LHCN-M2 (cell line): ENCODE measurements around the gene CD7. TPM values are rescaled to one million over a fixed set of nuclear protein-coding genes. Genes with fewer than 3 reads are reported as not detected.

Experiments
- DNase-seq: peaks from one replicate; pipeline ENCODE4 v3.0.0-alpha.2; 2012; ENCODE audit warnings: low read depth
- total RNA-seq: library from RNA; depleted of rRNA; stranded (reverse); fragments of >200 nt; gene quantifications from 2 replicates; pipeline ENCODE4 v1.2.3, GENCODE V29; 2014

The CD7 gene
- total RNA-seq, 1 experiment from 2014 or later = 0.92 TPM

- no peak for DNase-seq
Observed at GRCh38 chr17:82328141-82328993, 11.0 kb upstream of the CD7 start.

DNA sequence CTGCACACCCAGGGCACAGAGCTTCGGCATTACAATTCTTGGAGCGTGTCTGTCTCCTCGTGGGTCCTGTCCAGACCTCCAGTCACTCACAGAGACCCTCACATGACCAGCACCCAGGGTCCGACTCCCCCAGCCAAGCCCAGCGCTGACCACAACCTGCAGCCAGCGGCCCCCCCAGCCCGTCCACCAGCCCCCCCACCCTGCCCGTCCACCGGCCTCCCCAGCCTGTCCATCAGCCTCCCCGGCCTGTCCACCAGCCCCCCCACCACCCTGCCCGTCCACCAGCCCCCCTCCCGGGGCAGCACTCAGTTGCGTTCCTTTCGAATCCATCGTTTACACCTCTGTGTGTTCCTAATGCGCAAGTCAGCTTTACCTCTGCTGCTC is 10.3 kb upstream of the CD7 start:
- no peak for DNase-seq

DNA sequence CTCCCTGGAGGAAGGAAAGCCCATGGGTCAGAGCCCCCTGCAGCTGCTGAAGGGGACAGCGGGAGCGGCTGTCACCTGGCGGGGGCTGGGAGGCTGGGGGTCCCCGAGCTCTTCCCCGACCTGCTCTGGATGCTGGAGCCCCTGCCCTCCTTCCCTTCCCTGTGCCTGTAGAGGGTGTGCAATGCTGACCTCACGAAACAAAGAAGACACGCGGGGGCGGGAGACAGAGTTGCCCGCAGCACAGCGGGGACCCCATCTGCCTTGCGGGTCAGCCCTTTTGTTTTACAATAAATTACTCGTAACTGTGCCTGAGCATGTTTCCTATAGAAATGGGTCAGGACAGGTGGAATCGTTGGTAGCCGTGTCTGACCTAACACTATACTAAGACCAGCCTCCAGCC is 9.9 kb upstream of the CD7 start:
- DNase-seq = no peak

- no peak for DNase-seq
Observed at GRCh38 chr17:82325286-82326180, 8.1 kb upstream of the CD7 start.

DNA sequence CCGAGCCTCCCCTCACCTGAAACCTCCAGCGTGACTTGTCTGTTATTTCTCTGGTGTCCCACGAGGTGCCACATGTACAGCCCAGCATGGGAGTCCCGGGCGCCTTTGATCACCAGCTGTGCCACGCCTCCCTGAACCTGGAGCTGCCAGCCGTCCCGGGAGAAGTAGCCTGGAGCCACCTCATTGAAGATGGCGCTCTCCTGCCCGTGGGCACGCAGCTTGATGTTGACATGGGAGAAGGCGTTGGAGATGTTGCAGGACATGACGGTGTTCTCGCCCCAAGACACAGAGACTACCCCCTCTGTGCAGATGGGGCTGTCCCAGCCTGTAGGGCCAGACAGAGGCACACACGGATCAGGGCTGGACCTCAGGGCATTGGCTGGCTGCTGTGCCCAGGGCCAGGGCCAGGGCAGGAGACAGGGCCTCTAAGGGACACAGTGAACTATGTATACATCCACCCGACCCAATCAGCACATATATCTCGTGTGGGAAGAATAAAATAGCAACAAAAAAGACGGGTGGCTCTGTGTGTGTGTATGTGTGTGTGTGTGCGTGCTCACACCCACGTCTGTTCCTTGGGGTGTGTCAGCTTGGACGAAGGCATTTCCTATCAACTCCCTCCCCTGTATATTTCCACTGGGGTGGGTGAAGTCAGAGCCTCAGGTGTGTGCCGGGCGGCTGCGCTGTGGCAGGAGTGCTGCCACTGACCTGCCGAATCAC is 7.3 kb upstream of the CD7 start:
- no peak for DNase-seq

DNA sequence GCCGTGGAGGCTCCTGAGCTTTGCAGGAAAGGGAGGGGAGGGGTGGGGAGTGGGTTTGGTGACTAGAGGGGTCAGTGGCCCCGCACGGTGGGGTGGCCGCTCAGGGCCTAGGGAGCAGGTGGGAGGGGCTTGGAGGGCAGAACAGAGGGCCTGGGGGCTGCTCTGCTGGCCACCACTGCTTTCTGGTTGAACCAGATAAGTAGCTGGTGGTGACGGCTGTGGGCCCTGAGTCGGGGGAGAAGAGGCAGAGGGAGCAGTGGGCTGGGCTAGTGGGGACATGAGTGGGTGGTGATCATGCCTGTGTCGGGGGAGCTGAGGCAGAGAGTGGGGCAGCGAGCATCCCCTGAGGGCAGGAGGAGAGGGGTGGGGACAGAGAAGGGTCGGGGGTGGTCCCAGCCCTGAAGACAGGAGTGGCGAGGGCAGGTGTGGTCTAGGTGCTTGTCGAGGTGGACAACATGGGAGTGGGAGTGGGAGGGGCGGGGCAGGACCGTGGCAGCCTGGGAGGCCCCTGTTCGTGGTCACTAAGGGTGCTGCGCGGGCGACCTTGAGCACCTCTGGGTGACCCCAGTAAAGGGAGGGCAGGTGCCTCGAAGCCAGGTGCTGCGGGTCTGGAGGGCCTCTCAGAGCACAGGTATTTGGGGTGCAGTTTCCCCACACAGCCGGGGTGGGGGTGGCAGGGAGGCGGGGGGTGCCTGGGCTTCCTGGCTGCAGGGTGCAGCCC is 6.3 kb upstream of the CD7 start:
- DNase-seq = no peak

GRCh38 chr17:82322526-82323453 is 5.4 kb upstream of the CD7 start:
- DNase-seq = no peak

DNA sequence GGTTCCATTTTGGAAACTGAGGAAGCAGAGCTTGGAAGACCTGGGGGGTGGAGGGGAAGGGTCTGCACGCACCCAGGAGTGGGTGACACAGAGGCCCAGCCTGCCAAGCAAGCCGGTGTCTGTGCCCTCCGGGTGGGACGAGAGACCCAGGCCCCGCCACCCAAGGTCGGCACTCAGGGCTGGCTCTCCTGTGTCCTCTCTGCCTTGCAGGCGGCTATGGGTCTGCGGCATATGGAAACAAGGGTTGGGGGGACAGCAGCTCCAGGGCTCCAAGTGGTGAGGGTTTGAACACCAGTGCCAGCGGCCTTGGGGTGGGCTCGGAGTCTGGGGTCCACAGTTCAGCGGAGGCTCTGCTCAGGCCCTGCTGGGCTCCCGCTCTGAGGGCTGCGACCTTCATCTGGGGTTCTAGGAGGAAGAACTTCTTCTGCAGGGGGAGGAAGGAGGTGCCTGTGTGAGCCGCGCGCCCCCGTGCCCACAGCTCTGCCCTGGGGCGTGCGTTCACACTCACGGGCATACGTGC is 4.6 kb upstream of the CD7 start:
- no peak for DNase-seq

- DNase-seq = no peak
Observed at GRCh38 chr17:82320956-82321927, 3.8 kb upstream of the CD7 start.

DNA sequence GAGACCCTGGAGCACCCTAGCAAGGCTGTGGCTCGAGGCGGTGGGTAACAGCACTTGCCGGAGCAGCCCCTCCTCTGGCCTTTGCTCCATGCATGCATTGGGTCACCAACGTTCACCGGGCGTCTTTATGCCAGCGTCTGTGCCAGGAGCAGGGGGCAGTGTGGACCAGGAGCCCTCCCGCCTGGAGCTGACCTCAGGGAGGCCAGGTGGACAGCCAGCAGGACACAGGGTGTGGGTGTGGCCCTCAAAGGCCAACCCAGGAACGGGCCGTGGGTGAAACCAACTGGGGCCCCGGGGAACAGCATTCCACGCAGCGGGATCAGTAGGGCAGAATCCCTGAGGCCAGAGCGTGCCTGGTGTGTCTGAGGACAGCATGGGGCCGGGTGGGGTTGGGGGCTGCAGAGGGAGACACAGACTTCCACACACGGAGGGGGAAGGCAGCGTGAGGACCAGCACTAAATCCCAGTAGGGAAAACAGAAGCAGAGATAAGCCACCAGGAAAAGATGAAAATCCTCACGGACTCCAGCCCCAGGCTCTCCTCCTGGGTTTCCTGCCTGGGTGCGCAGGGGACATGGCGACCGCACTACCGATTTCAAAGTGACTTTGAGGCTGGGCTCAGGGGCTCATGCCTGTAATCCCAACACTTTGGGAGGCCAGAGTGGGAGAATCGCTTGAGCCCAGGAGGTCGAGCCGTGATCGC is 2.9 kb upstream of the CD7 start:
- no peak for DNase-seq

GRCh38 chr17:82319619-82320062 is 2.2 kb upstream of the CD7 start:
- no peak for DNase-seq

DNA sequence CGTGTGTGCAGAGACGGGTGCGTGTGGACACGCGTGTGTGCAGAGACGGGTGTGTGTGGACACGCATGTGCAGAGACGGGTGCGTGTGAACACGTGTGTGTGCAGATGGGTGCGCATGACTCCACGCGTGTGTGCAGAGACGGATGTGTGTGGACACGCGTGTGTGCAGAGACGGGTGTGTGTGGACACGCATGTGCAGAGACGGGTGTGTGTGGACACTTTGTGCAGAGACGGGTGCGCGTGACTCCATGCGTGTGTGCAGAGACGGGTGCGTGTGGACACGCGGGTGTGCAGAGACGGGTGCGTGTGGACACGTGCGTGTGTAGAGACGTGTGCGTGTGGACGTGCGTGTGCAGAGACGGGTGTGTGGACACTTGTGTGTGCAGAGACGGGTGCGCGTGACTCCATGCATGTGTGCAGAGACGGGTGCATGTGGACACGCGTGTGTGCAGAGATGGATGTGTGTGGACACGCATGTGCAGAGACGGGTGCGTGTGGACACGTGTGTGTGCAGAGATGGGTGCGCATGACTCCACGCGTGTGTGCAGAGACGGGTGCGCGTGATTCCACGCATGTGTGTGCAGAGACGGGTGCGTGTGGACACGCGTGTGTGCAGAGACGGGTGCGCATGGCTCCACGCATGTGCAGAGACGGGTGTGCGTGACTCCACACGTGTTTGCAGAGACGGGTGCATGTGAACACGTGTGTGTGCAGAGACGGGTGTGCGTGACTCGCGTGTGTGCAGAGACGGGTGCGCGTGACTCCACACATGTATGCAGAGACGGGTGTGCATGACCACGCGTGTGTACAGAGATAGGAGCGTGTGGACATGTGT is 1.6 kb upstream of the CD7 start:
- no peak for DNase-seq

- no peak for DNase-seq
Observed at GRCh38 chr17:82318169-82318498, 726 bp upstream of the CD7 start.

DNA sequence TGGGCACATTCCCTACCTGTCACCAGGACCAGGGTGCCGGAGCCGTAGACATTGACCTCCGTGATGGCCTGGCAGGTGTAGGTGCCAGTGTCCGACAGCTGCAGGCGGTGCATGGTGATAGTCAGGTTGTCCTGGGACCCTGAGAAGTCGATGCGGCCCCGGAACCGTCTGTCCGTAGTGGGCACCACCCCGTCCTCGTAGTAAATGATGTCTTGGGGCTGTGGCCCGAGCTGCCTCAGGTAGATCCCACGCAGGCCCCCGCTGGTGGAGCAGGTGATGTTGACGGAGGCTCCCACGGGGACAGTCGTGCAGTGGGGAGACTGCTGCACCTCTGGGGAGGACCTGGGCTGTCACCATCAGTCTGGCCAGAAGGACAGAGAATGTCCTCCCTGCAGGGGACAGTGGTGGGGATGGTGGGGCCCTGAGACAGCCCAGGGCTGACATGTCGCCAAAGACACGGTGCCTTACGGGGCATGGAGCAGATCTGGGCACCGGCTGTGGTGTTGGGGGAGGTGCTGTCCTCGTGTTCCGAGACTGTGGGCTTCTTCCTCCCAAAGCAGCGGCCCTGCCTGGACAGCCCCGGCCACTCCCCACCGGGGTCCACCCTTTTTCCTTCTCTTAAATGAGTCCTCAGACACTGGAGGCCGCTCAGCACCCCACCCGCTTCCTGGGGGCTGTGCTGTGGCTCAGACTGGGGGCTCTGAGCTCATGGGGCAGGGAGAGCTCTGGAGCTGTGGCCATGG is 586 bp downstream of the CD7 start:
- DNase-seq = no peak

GRCh38 chr17:82315703-82316358 is 1.6 kb downstream of the CD7 start:
- DNase-seq = no peak
